ENCODE data around the gene EXD1.
"Not testable (repeated sequence)": the region's sequence is repeated elsewhere in the genome, so short reads cannot be mapped to it uniquely, and the experiment has no call there.

EXD1 gene

DNA sequence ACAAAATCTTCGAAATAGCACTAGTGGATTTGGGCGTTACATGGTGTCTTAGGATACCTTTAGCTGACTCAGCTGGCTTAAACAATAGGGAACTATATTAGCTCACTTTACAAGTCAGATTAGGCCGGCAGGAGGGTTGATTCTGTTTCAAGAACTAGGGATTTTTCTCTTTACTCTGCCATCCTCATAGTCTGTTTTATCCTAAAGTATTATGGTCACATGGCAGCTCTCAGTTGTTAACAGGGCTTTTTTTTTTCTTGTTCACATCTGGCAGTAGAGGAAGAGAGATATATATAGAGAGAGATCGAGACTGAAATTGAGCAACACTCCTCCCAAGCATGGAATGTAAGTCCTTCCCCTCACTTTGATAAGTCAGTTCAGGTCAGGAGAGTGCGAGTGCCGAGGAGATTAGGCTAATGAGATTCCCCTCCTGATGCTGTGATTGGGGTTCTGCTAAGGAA, 33.4 kb upstream of the EXD1 start:
- H3K9ac ChIP-seq (ENCODE audit: low read length) = no peak overlapping the region
- no CpG with 5 or more reads among the region's 6 CpGs for WGBS (ENCODE audit: extremely low coverage, insufficient coverage, low lambda C conversion rate)
- no peaks in the 10 kb centered on the region for H3K27me3 ChIP-seq (ENCODE audit: insufficient read depth, low read length, poor library complexity)
- H3K56ac ChIP-seq (ENCODE audit: low read length) = no peak overlapping the region
- H4K8ac ChIP-seq (ENCODE audit: low read depth, low read length) = no peak overlapping the region
- no peak overlapping the region for H3K4me2 ChIP-seq (ENCODE audit: low read length)
- no peak overlapping the region for H3K4ac ChIP-seq (ENCODE audit: low read depth, low read length)
- peak; percentile 94 for DNase-seq
- H3K18ac ChIP-seq (ENCODE audit: low read length) = no peak overlapping the region
- H2BK15ac ChIP-seq (replicated peaks; ENCODE audit: low read depth) = no peak overlapping the region
- no peak overlapping the region for H2BK5ac ChIP-seq (ENCODE audit: low read length)
- H2AK5ac ChIP-seq (ENCODE audit: low read length) = no peak overlapping the region
- H3K23ac ChIP-seq (ENCODE audit: low read length) = no peak overlapping the region
- H3K79me1 ChIP-seq (ENCODE audit: low read length) = no peaks in the 10 kb centered on the region
- peak overlapping the region; percentile 0 for H3K27ac ChIP-seq (ENCODE audit: low read depth, low read length)
- no peaks in the 10 kb centered on the region for H3K4me1 ChIP-seq (ENCODE audit: control insufficient read depth, low read depth, low read length)
- no peak overlapping the region for H3K4me3 ChIP-seq (ENCODE audit: low read length)
- H2BK120ac ChIP-seq (ENCODE audit: low read depth, low read length) = no peak overlapping the region
- H4K5ac ChIP-seq (ENCODE audit: low read length) = no peak overlapping the region
- peaks cover 4% of the 10 kb centered on the region for H3K36me3 ChIP-seq (ENCODE audit: control insufficient read depth, insufficient read depth, low read length)
- no peaks in the 10 kb centered on the region for H3K79me2 ChIP-seq (ENCODE audit: control insufficient read depth, insufficient read depth, low read length)

DNA sequence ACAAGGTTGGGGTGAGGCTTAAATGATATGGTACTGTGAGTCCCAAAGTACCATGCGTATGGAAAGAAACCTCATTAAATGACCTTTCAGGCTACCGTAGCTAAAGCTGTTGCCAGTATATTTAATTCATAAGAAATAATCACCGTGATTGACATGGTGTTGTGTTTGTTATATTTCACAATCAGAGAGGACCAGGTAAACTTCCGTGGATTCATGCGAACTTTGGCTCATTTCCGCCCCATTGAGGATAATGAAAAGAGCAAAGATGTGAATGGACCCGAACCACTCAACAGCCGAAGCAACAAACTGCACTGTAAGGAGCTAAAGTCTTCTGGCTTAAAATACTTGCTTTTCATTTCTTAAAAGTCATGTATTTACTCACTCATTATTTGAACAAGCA, 32.0 kb upstream of the EXD1 start:
- no peak overlapping the region for H2BK120ac ChIP-seq (ENCODE audit: low read depth, low read length)
- no peak overlapping the region for H3K27ac ChIP-seq (ENCODE audit: low read depth, low read length)
- no peak overlapping the region for H2BK5ac ChIP-seq (ENCODE audit: low read length)
- H3K23ac ChIP-seq (ENCODE audit: low read length) = no peak overlapping the region
- no peaks in the 10 kb centered on the region for H3K4me1 ChIP-seq (ENCODE audit: control insufficient read depth, low read depth, low read length)
- H4K8ac ChIP-seq (ENCODE audit: low read depth, low read length) = no peak overlapping the region
- H3K4me3 ChIP-seq (ENCODE audit: low read length) = no peak overlapping the region
- H3K36me3 ChIP-seq (ENCODE audit: control insufficient read depth, insufficient read depth, low read length) = peaks cover 4% of the 10 kb centered on the region
- no CpG with 5 or more reads among the region's 8 CpGs for WGBS (ENCODE audit: extremely low coverage, insufficient coverage, low lambda C conversion rate)
- H3K9ac ChIP-seq (ENCODE audit: low read length) = no peak overlapping the region
- no peaks in the 10 kb centered on the region for H3K79me1 ChIP-seq (ENCODE audit: low read length)
- no peak overlapping the region for H2AK5ac ChIP-seq (ENCODE audit: low read length)
- no peak overlapping the region for H2BK15ac ChIP-seq (replicated peaks; ENCODE audit: low read depth)
- H3K56ac ChIP-seq (ENCODE audit: low read length) = no peak overlapping the region
- H3K18ac ChIP-seq (ENCODE audit: low read length) = no peak overlapping the region
- no peak overlapping the region for H4K5ac ChIP-seq (ENCODE audit: low read length)
- no peaks in the 10 kb centered on the region for H3K79me2 ChIP-seq (ENCODE audit: control insufficient read depth, insufficient read depth, low read length)
- H3K4me2 ChIP-seq (ENCODE audit: low read length) = no peak overlapping the region
- no peak overlapping the region for H3K4ac ChIP-seq (ENCODE audit: low read depth, low read length)
- DNase-seq = no peak
- no peaks in the 10 kb centered on the region for H3K27me3 ChIP-seq (ENCODE audit: insufficient read depth, low read length, poor library complexity)

DNA sequence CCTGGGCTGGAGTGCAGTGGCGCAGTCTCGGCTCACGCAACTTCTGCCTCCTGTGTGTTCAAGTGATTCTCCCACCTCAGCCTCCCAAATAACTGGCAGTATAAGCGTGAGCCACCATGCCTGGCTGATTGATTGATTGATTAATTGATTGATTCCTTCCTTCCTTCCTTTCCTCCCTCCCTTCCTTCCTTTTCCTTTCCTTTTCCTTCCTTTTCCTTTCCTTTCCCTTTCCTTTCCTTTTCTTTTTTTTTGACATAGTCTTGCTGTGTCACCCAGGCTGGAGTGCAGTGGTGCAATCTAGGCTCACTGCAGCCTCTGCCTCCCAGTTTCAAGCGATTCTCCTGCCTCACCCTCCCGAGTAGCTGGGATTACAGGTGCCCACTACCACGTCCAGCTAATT, 30.4 kb upstream of the EXD1 start:
- not testable (repeated sequence) for H3K4me3 ChIP-seq (ENCODE audit: low read length); H3K23ac ChIP-seq (ENCODE audit: low read length); H3K9ac ChIP-seq (ENCODE audit: low read length); H2AK5ac ChIP-seq (ENCODE audit: low read length); H3K4me1 ChIP-seq (ENCODE audit: control insufficient read depth, low read depth, low read length); H3K4ac ChIP-seq (ENCODE audit: low read depth, low read length); H2BK15ac ChIP-seq (replicated peaks; ENCODE audit: low read depth); H3K27me3 ChIP-seq (ENCODE audit: insufficient read depth, low read length, poor library complexity); H3K4me2 ChIP-seq (ENCODE audit: low read length); H3K79me1 ChIP-seq (ENCODE audit: low read length); H3K79me2 ChIP-seq (ENCODE audit: control insufficient read depth, insufficient read depth, low read length); H3K18ac ChIP-seq (ENCODE audit: low read length); H4K8ac ChIP-seq (ENCODE audit: low read depth, low read length); H3K36me3 ChIP-seq (ENCODE audit: control insufficient read depth, insufficient read depth, low read length); H2BK120ac ChIP-seq (ENCODE audit: low read depth, low read length); DNase-seq; H4K5ac ChIP-seq (ENCODE audit: low read length); H3K56ac ChIP-seq (ENCODE audit: low read length); H2BK5ac ChIP-seq (ENCODE audit: low read length); H3K27ac ChIP-seq (ENCODE audit: low read depth, low read length)
- WGBS (ENCODE audit: extremely low coverage, insufficient coverage, low lambda C conversion rate) = no CpG with 5 or more reads among the region's 7 CpGs

GRCh38 chr15:41259546-41260189, 29.1 kb upstream of the EXD1 start:
- no peak overlapping the region for H3K4ac ChIP-seq (ENCODE audit: low read depth, low read length)
- H3K9ac ChIP-seq (ENCODE audit: low read length) = no peak overlapping the region
- H3K23ac ChIP-seq (ENCODE audit: low read length) = no peak overlapping the region
- no peak overlapping the region for H3K56ac ChIP-seq (ENCODE audit: low read length)
- H2BK5ac ChIP-seq (ENCODE audit: low read length) = no peak overlapping the region
- no peak overlapping the region for H2AK5ac ChIP-seq (ENCODE audit: low read length)
- peaks cover 2% of the 10 kb centered on the region for H3K36me3 ChIP-seq (ENCODE audit: control insufficient read depth, insufficient read depth, low read length)
- H4K5ac ChIP-seq (ENCODE audit: low read length) = no peak overlapping the region
- no peak overlapping the region for H3K4me3 ChIP-seq (ENCODE audit: low read length)
- no peak overlapping the region for H3K4me2 ChIP-seq (ENCODE audit: low read length)
- no peak overlapping the region for H3K18ac ChIP-seq (ENCODE audit: low read length)
- no CpG with 5 or more reads among the region's 12 CpGs for WGBS (ENCODE audit: extremely low coverage, insufficient coverage, low lambda C conversion rate)
- H3K4me1 ChIP-seq (ENCODE audit: control insufficient read depth, low read depth, low read length) = no peaks in the 10 kb centered on the region
- H3K27me3 ChIP-seq (ENCODE audit: insufficient read depth, low read length, poor library complexity) = no peaks in the 10 kb centered on the region
- H3K79me1 ChIP-seq (ENCODE audit: low read length) = no peaks in the 10 kb centered on the region
- no peaks in the 10 kb centered on the region for H3K79me2 ChIP-seq (ENCODE audit: control insufficient read depth, insufficient read depth, low read length)
- no peak overlapping the region for H3K27ac ChIP-seq (ENCODE audit: low read depth, low read length)
- DNase-seq = no peak
- no peak overlapping the region for H2BK120ac ChIP-seq (ENCODE audit: low read depth, low read length)
- H4K8ac ChIP-seq (ENCODE audit: low read depth, low read length) = no peak overlapping the region
- no peak overlapping the region for H2BK15ac ChIP-seq (replicated peaks; ENCODE audit: low read depth)

- H4K5ac ChIP-seq (ENCODE audit: low read length) = no peak overlapping the region
- no peak overlapping the region for H2AK5ac ChIP-seq (ENCODE audit: low read length)
- no peaks in the 10 kb centered on the region for H3K79me2 ChIP-seq (ENCODE audit: control insufficient read depth, insufficient read depth, low read length)
- no peak overlapping the region for H2BK120ac ChIP-seq (ENCODE audit: low read depth, low read length)
- no peak overlapping the region for H4K8ac ChIP-seq (ENCODE audit: low read depth, low read length)
- no peaks in the 10 kb centered on the region for H3K4me1 ChIP-seq (ENCODE audit: control insufficient read depth, low read depth, low read length)
- H3K27ac ChIP-seq (ENCODE audit: low read depth, low read length) = no peak overlapping the region
- H3K36me3 ChIP-seq (ENCODE audit: control insufficient read depth, insufficient read depth, low read length) = peaks cover 2% of the 10 kb centered on the region
- WGBS (ENCODE audit: extremely low coverage, insufficient coverage, low lambda C conversion rate) = no CpG with 5 or more reads among the region's 3 CpGs
- no peaks in the 10 kb centered on the region for H3K79me1 ChIP-seq (ENCODE audit: low read length)
- no peak overlapping the region for H3K18ac ChIP-seq (ENCODE audit: low read length)
- no peak overlapping the region for H3K9ac ChIP-seq (ENCODE audit: low read length)
- no peak overlapping the region for H3K4me2 ChIP-seq (ENCODE audit: low read length)
- H3K27me3 ChIP-seq (ENCODE audit: insufficient read depth, low read length, poor library complexity) = no peaks in the 10 kb centered on the region
- H3K4me3 ChIP-seq (ENCODE audit: low read length) = no peak overlapping the region
- DNase-seq = no peak
- H3K56ac ChIP-seq (ENCODE audit: low read length) = no peak overlapping the region
- H3K23ac ChIP-seq (ENCODE audit: low read length) = no peak overlapping the region
- H2BK15ac ChIP-seq (replicated peaks; ENCODE audit: low read depth) = no peak overlapping the region
- no peak overlapping the region for H3K4ac ChIP-seq (ENCODE audit: low read depth, low read length)
- H2BK5ac ChIP-seq (ENCODE audit: low read length) = no peak overlapping the region
These were observed 28.4 kb upstream of the EXD1 start for GRCh38 chr15:41258750-41259471.

All from mesendoderm (in vitro differentiated cells).